Activated T-cell treated with anti-CD3 and anti-CD28 coated beads, Interleukin-2, amount 50 U/mL, for 48 hours (primary cell): ENCODE data around the gene CRLF2.
"Not testable (repeated sequence)": the region's sequence is repeated elsewhere in the genome, so short reads cannot be mapped to it uniquely, and the experiment has no call there.

ENCODE experiments used
- DNase-seq, 2 experiments: peaks; one replicate each; pipeline ENCODE4 v3.0.0-alpha.2; 2020

The CRLF2 gene

DNA sequence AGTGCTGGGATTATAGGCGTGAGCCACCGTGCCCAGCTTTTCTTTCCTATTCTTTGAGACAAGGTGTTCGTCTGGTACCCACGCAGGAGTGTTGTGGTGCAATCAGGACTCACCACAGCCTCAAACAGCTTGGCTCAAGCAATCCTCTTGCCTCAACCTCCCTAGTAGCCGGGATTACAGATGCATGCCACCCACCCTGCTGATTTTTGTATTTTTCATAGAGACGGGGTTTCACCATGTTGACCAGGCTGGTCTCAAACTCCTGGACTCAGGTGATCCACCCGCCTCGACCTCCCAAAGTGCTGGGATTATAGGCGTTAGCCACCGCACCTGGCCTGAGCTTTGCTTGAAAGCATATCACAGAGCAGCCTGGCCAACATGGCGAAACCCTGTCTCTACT lies 1.5 kb upstream of the CRLF2 start:
- DNase-seq = no peak

GRCh38 chrX:1210844-1211243 lies 1.6 kb downstream of the CRLF2 start:
- no peak for DNase-seq

DNA sequence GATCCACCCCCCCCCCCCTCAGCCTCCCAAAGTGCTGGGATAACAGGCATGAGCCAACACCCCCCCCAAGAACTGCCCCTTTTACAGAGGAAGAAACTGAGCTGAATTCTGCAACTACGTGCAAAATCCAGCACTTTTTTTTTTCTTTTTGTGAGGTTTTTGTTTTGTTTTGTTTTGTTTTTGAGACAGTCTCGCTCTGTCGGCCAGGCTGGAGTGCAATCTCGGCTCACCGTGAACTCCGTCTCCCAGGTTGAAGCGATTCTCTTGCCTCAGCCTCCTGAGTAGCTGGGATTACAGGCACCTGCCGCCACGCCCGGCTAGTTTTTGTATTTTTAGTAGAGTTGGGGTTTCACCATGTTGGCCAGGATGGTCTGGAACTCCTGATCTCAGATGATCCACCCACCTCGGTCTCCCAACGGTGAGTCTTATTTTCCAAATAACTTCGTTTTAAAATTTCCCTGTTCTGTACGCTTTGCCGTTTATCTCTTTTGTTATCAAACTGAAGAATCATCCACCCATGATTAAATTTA lies 4.9 kb downstream of the CRLF2 start:
- DNase-seq = no peak

DNA sequence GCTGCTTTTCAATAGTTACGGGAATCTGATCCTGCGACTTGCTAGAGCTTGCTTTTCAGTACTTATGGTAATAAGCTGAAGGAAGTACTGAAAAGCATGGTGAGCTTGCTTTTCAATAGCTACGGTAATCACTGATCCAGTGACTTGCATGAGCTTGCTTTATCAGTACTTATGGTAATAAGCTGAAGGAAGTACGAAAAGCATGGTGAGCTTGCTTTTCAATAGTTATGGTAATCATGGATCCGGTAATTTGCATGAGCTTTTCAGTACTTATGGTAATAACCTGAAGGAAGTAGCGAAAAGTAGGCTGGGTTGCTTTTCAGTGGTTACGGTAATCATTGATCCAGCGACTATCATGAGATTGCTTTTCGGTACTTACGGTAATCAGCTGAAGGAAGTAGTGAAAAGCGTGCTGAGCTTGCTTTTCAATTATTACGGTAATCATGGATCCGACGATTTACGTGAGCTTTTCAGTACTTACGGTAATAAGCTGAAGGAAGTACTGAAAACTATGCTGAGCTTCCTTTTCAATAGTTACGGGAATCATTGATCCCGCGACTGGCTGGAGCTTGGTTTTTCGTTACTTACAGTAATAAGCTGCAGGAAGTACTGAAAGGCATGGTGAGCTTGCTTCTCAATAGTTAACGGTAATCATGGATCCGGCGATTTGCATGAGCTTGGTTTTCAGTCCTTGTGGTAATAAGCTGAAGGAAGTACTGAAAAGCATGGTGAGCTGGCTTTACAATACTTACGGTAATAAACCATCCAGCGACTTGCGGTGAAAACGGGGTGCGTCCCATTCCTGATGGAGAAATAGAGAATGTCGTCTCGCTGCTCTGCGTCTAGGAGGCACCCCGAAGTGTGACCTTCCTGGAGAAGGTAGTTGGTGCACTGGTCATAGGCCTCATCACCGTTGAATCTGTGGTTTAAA lies 6.5 kb downstream of the CRLF2 start:
- peak; percentile 51 to 55 for DNase-seq

GRCh38 chrX:1202251-1202650 lies 10.2 kb downstream of the CRLF2 start:
- DNase-seq = no peak

DNA sequence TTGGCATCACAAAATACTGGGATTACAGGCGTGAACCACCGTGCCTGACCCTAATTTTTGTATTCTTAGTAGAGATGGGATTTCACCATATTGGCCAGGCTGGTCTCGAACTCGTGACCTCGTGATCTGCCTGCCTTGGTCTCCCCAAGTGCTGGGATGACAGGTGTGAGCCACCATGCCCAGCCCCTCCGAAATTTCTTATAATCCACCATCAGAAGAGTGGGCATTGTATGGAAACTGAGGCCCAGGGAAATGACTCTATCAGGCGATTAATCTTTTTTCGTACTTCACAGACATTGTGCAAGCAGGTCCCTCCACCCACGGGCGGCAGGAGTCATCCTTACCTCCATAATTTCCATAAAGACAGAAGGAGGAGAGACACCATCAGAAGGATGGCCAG lies 16.0 kb downstream of the CRLF2 start:
- peak in 1 of 2 experiments; percentile 13 for DNase-seq

GRCh38 chrX:1192196-1192595 lies 20.3 kb downstream of the CRLF2 start:
- DNase-seq = not testable (repeated sequence)

DNA sequence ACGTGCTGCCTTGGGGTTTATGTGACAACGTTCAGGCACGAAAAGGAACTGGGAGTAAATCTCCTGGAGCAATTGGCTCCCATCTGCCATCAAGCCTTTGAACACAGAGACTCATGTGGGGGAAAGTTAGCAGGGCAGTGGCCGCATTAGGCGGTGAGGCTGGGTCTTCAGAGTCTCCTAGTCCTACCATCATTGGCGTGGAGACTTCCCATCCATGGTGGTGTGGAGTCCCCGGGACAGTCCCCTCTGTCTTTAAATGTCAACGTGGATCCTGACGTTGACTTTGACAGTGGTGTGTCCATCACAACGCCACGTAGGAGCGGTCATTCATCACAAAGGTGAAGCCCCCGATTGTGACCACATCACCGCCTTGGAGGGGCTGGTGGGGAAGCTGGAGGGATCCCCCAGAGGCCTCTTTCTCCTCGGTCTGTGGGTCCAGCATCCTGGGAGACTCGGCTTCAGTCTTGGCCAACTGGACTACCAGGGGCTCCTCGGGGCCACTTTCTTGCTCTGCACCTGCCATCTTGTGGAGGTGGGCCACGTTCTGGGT lies 21.8 kb downstream of the CRLF2 start:
- DNase-seq = no peak

DNA sequence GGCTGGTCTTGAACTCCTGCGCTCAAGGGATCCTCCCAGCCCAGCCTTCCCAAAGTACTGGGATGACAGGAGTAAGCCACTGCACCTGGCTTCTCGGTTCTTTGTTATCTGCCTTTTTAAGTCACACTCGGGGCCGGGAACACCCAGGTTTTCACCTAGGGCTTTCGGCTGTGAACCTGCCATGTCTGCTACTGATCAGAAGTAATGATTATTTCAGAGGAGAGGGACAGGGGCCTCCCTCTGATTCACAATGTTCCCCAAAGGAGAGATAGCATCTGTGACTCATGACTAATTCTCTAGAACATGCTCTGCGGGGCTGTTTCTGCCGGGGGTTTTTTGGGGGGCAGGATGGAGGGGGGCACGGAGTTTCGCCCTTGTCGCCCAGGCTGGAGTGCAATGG lies 26.9 kb downstream of the CRLF2 start:
- DNase-seq = peak in 1 of 2 experiments; percentile 17

- DNase-seq = peak in 1 of 2 experiments; percentile 2
Measured at GRCh38 chrX:1182211-1182610, 30.2 kb downstream of the CRLF2 start.

DNA sequence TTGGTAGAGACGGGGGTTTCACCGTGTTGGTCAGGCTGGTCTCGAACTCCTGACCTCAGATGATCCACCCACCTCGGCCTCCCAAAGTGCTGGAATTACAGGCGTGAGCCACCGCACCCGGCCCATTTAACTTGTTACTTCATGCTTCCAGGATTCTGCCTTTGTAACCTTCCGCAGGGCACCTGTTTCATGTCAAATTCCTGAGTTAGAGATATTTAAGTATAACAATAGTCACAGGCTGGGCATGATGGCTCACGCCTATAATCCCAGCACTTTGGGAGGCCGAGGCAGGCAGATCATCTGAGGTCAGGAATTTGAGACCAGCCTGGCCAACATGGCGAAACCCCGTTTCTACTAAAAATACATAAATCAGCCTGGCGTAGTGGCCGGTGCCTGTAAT lies 30.8 kb downstream of the CRLF2 start:
- DNase-seq = peak in 1 of 2 experiments; percentile 6

DNA sequence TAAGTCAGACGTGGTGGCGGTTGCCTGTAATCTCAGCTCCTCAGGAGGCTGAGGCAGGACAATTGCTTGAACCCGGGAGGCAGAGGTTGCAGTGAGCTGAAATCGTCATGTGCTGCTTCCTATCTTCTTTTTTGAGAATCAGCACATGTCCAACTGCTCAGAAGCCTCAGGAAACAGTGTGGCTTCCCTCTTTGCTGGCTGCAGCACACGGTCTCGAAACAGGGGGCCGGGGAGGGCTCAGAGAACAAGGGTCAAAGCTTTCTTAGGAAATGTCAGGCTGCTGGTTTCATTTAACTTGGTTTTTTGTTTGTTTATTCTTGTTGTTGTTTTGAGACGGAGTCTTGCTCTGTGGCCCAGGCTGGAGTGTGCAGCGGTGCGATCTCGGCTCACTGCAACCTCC lies 31.3 kb downstream of the CRLF2 start:
- no peak for DNase-seq

DNA sequence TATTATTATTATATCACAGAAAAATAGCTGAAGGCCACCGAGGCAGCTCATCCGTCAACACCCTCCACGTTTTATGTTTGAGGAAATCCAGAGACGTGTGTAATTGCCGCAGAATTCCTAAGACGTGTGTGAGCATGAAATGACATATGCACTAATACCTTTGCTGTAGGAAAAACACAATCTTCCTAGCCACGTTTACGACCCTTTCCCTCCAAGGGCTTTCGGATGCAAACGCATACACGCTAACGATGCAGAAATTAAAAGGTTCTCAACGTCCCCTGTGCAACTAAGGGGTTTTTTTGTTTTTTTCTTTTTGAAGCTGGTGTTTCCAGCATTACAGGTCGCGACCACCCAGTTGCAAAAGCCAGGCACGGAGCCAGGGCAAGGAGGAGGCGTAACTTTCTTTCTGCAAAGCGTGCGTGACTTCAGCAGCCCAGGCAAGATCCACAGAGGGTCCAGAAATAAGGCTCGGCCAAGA lies 33.8 kb downstream of the CRLF2 start:
- peak; percentile 21 to 28 for DNase-seq

DNA sequence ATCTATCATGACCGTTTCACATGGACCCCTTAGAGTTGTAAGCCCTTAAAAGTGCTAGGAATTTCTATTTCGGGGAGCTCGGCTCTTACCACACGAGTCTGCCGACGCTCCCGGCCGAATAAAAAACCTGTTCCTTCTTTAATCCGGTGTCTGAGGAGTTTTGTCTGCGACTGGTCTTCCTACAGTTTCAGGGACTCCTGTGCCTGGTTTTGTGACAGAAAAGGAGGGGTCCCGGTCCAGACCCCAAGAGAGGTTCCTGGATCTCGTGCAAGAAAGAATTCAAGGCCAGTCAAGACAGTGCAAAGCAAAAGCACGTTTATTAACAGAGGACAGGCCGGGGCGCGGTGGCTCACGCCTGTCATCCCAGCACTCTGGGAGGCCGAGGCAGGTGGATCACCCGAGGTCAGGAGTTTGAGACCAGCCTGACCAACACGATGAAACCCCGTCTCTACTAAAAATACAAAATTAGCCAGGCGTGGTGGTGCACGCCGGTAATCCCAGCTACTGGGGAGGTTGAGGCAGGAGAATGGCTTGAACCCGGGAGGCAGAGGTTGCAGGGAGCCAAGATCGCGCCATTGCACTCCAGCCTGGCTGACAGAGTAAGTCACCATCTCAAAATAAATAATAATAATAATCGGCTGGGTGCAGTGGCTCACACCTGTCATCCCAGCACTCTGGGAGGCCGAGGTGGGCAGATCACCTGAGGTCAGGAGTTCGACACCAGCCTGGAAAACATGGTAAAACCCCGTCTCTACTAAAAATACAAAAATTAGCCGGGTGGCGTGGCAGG lies 35.7 kb downstream of the CRLF2 start:
- DNase-seq = peak; percentile 25 to 29

DNA sequence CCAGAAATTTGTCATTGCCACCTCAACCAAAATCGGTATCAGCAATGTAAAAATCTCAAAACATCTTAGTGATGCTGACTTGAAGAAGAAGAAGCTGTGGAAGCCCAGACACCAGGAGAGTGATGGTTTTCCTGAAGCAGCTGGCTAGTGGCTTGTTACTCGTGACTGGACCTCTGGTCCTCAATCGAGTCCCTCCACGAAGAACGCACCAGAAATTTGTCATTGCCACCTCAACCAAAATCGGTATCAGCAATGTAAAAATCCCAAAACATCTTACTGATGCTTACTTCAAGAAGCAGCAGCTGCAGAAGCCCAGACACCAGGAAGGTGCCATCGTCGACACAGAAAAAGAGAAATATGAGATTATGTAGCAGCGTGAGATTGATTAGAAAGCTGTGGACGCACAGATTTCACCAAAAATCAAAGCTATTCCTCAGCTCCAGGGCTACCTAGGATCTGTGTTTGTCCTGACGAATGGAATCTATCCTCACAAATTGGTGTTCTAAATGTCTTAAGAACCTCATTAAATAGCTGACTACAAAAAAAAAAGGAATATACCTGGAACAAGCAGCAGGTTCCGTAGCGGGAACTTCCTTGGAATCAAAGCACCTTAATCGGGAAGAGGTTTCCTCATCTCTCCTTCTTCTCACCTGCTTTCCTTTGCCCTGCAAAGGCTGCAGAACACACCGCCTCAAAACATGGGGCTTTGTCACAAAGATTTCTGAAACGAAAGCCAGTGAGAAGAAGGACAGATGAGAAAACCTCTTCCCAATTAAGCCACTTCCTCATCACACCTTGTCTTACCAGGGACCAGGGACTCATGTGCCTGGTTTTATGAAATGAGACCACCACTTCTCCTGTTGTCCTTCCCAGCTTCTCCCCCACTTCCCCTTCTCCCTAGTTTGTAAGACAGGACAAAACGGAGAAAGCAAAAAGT lies 37.6 kb downstream of the CRLF2 start:
- DNase-seq = peak in 1 of 2 experiments; percentile 15

- not testable (repeated sequence) for DNase-seq
Measured at GRCh38 chrX:1173435-1173834, 39.0 kb downstream of the CRLF2 start.

DNA sequence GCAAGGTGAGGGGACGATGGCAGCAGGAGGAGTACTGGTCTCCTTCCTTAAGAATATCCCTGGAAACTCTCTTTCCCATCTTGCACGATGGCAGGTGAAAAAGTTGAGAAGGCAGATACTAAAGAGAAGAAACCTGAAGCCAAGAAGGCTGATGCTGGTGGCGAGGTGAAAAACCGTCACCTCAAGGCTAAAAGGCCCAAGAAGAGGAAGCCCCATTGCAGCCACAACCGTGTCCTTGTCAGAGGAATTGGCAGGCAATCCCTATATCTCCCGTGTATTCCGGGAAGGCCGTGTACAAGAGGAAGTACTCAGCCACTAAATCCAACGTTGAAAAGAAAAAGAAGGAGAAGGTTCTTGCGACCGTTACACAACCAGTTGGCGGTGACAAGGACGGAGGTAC lies 40.0 kb downstream of the CRLF2 start:
- no peak for DNase-seq

DNA sequence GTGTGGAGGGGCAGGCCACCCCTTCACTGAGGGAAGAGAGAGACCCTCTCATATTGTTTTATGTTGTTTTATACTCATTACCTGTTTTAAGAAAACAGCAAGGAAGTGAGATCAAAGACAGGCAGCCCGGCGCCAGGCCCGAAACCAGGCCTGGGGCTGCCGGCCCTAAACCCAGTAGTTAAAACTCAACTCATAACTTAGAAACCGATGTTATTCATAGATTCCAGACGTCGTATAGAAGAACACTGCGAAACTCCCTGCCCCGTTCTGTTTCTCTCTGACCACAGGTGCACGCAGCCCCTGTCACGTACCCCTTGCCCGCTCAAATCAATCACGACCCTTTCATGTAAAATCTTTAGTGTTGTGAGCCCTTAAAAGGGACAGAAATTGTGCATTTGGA lies 40.5 kb downstream of the CRLF2 start:
- peak in 1 of 2 experiments; percentile 10 for DNase-seq

GRCh38 chrX:1170243-1170642 lies 42.2 kb downstream of the CRLF2 start:
- DNase-seq = peak in 1 of 2 experiments; percentile 3

- DNase-seq = no peak
Measured at GRCh38 chrX:1169189-1169588, 43.3 kb downstream of the CRLF2 start.

- DNase-seq = no peak
Measured at GRCh38 chrX:1167918-1168481, 44.4 kb downstream of the CRLF2 start.

DNA sequence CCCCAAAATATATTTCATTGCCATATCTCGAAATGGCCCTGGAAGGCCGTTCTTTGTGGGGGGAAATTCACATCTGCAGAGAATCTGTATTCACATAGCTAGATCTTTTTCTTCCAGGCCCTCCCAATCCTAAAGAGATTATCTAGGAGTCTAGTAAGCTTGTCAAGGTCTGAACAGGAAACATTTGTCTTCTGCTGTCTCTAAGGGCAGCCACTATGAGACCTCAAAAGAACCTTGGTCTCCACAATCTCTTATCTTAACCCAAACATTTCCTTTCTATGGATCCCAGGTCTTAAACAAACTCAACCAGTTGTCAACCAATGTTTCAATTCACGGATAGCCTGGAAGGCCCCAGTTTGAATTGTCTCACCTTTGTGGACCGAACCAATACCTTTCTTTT lies 45.0 kb downstream of the CRLF2 start:
- no peak for DNase-seq
